ENCODE measurements around the gene ODF2. TPM values are rescaled to one million over a fixed set of nuclear protein-coding genes. Genes with fewer than 3 reads are reported as not detected.

Gene ODF2
- polyA plus RNA-seq, 1 donor (not counting 4 experiments of a cell fraction or from before 2014, with no cell fraction given), result 14.0 TPM

DNA sequence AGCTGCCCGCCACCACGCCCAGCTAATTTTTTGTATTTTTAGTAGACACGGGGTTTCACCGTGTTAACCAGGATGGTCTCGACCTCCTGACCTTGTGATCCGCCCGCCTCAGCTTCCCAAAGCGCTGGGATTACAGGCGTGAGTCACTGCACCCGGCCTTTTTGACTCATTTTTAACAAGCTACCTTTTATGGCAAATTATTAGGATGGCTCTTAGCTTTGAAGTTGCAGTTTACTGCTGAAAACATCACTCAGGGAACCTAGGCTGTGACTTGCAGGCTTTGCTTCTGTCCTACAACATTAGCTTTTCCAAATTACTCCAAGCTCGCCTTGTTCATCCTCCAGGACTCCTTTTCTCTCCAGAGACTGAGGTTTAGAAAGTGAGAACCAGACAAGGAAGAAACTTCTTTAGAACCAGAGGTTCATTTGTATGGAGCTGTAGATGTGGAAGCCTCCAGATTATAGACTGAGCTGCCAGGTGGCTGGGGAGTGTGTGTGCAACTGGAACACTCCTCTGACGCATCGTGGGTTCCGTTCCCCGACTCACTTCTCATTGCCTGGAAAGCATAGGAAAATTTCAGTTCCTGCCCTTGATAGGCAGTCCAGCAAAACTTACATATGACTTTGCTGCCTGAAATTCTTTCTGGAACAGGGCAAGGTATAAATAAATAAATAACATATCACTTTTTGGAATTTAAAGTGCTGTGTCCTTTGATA is 72.8 kb downstream of the ODF2 start:
- TF ChIP-seq EZH2 (IDR thresholded peaks at IDR 0.05; ENCODE audit: low read length), result no peak
- TF ChIP-seq, protein P1, sequence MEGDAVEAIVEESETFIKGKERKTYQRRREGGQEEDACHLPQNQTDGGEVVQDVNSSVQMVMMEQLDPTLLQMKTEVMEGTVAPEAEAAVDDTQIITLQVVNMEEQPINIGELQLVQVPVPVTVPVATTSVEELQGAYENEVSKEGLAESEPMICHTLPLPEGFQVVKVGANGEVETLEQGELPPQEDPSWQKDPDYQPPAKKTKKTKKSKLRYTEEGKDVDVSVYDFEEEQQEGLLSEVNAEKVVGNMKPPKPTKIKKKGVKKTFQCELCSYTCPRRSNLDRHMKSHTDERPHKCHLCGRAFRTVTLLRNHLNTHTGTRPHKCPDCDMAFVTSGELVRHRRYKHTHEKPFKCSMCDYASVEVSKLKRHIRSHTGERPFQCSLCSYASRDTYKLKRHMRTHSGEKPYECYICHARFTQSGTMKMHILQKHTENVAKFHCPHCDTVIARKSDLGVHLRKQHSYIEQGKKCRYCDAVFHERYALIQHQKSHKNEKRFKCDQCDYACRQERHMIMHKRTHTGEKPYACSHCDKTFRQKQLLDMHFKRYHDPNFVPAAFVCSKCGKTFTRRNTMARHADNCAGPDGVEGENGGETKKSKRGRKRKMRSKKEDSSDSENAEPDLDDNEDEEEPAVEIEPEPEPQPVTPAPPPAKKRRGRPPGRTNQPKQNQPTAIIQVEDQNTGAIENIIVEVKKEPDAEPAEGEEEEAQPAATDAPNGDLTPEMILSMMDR (optimal IDR thresholded peaks at IDR 0.05 in 1 of 3, IDR thresholded peaks at IDR 0.05 in 1 of 3, conservative IDR thresholded peaks at IDR 0.05 in 1 of 3; ENCODE audit: extremely low read depth in 1 of 3, insufficient read depth in 2 of 3, low read length in 3 of 3), result no peak
- FAIRE-seq (no peak), DNase-seq (ENCODE audit: low read depth, low spot score) (no peak)
- H3K79me2 ChIP-seq (ENCODE audit: control insufficient read depth, insufficient read depth, low read length), result no peaks in the 10 kb centered on the region
- no peaks in the 10 kb centered on the region for H3K4me1 ChIP-seq (ENCODE audit: control insufficient read depth, extremely low read depth, insufficient read depth, low read length)
- H3K9ac ChIP-seq (ENCODE audit: control insufficient read depth, extremely low read depth, insufficient read depth, low read length), result no peak overlapping the region
- no peak overlapping the region for H3K4me2 ChIP-seq (ENCODE audit: control insufficient read depth, extremely low read depth, insufficient read depth, low read depth, low read length)
- peaks cover 21 to 38% of the 10 kb centered on the region in 2 experiments for H3K36me3 ChIP-seq (ENCODE audit: control insufficient read depth in 2 of 2, extremely low read depth in 1 of 2, insufficient read depth in 2 of 2, low read length in 2 of 2)
- no peak overlapping the region for H3K4me3 ChIP-seq (ENCODE audit: control insufficient read depth in 2 of 3, extremely low read depth in 1 of 3, insufficient read depth in 2 of 3, low read depth in 1 of 3, low read length in 3 of 3)
- no peaks in the 10 kb centered on the region for H4K20me1 ChIP-seq (ENCODE audit: control insufficient read depth, extremely low read depth, insufficient read depth, low read length)
- H3K27ac ChIP-seq (ENCODE audit: control insufficient read depth, insufficient read depth, low read length), result no peak overlapping the region
- no peak overlapping the region for H2AFZ ChIP-seq (ENCODE audit: control insufficient read depth, low read length)
- no peaks in the 10 kb centered on the region for H3K27me3 ChIP-seq (ENCODE audit: control insufficient read depth, extremely low read depth, insufficient read depth, low read length)
- no peaks in the 10 kb centered on the region for H3K9me3 ChIP-seq (ENCODE audit: control insufficient read depth, low read depth, low read length)
- dilution Hi-C loops (cut with MboI; ENCODE audit: extremely low pct_ligation_motif_present, low sequenced_read_pairs), result no loop called here
- no peaks in the 10 kb centered on the region for H3K9me1 ChIP-seq (ENCODE audit: control insufficient read depth, extremely low read depth, insufficient read depth, low read length)

DNA sequence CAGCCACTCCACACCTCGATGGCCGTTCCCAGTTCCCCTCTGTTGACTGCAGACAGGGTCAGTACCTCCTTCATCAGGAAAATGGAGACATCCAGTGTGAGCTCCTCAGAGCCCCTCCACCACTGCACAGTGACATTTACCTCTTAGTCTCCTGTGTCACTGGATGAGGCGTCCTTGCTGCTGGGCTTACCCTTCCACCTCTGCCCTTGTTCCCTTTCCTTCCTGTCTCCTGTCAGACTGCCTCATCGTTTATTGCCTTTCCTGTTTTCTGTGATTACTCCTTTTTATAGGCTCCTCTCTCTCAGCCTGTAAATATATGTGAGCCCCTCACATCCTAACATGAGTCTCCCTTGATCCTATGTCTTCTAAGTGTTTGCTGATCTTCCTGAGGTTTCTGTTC is 73.4 kb downstream of the ODF2 start:
- H3K4me3 ChIP-seq (ENCODE audit: control insufficient read depth in 2 of 3, extremely low read depth in 1 of 3, insufficient read depth in 2 of 3, low read depth in 1 of 3, low read length in 3 of 3), result no peak overlapping the region
- no peaks in the 10 kb centered on the region for H3K9me3 ChIP-seq (ENCODE audit: control insufficient read depth, low read depth, low read length)
- dilution Hi-C loops (cut with MboI; ENCODE audit: extremely low pct_ligation_motif_present, low sequenced_read_pairs), result no loop called here
- no peak for FAIRE-seq
- H3K4me2 ChIP-seq (ENCODE audit: control insufficient read depth, extremely low read depth, insufficient read depth, low read depth, low read length), result no peak overlapping the region
- H4K20me1 ChIP-seq (ENCODE audit: control insufficient read depth, extremely low read depth, insufficient read depth, low read length), result no peaks in the 10 kb centered on the region
- no peaks in the 10 kb centered on the region for H3K9me1 ChIP-seq (ENCODE audit: control insufficient read depth, extremely low read depth, insufficient read depth, low read length)
- no peak overlapping the region for H3K27ac ChIP-seq (ENCODE audit: control insufficient read depth, insufficient read depth, low read length)
- no peak overlapping the region for H2AFZ ChIP-seq (ENCODE audit: control insufficient read depth, low read length)
- no peaks in the 10 kb centered on the region for H3K4me1 ChIP-seq (ENCODE audit: control insufficient read depth, extremely low read depth, insufficient read depth, low read length)
- DNase-seq (ENCODE audit: low read depth, low spot score), result no peak
- no peaks in the 10 kb centered on the region for H3K79me2 ChIP-seq (ENCODE audit: control insufficient read depth, insufficient read depth, low read length)
- H3K36me3 ChIP-seq (ENCODE audit: control insufficient read depth in 2 of 2, extremely low read depth in 1 of 2, insufficient read depth in 2 of 2, low read length in 2 of 2), result peaks cover 22 to 40% of the 10 kb centered on the region in 2 experiments
- TF ChIP-seq, protein P1 (optimal IDR thresholded peaks at IDR 0.05 in 1 of 3, IDR thresholded peaks at IDR 0.05 in 1 of 3, conservative IDR thresholded peaks at IDR 0.05 in 1 of 3; ENCODE audit: extremely low read depth in 1 of 3, insufficient read depth in 2 of 3, low read length in 3 of 3), result no peak
- no peak for TF ChIP-seq EZH2 (IDR thresholded peaks at IDR 0.05; ENCODE audit: low read length)
- no peak overlapping the region for H3K9ac ChIP-seq (ENCODE audit: control insufficient read depth, extremely low read depth, insufficient read depth, low read length)
- no peaks in the 10 kb centered on the region for H3K27me3 ChIP-seq (ENCODE audit: control insufficient read depth, extremely low read depth, insufficient read depth, low read length)

All from keratinocyte (primary cell).